HG03045 (cell line): ENCODE measurements around the gene UNC45A.

Experiments used
- ATAC-seq: cut with Tn5 transposase; IDR thresholded peaks from one replicate; pipeline ENCODE4 v1.9.1; 2021; ENCODE audit warnings: mild to moderate bottlenecking, moderate library complexity; ENCODE audit not compliant: unreplicated experiment

The UNC45A gene

GRCh38 chr15:90941038-90941437 lies 6.0 kb downstream of the UNC45A start:
- ATAC-seq: no peak

GRCh38 chr15:90942354-90943120 lies 7.5 kb downstream of the UNC45A start:
- ATAC-seq: no peak

- no peak for ATAC-seq
Observed at GRCh38 chr15:90945091-90945490, 10.0 kb downstream of the UNC45A start.

GRCh38 chr15:90946538-90946937 lies 11.5 kb downstream of the UNC45A start:
- ATAC-seq: no peak

GRCh38 chr15:90946941-90947576 lies 12.0 kb downstream of the UNC45A start:
- ATAC-seq: no peak

GRCh38 chr15:90947577-90948357 lies 12.7 kb downstream of the UNC45A start:
- no peak for ATAC-seq

GRCh38 chr15:90948506-90948905 lies 13.4 kb downstream of the UNC45A start:
- no peak for ATAC-seq

GRCh38 chr15:90949979-90950675 lies 15.0 kb downstream of the UNC45A start:
- no peak for ATAC-seq

- ATAC-seq: no peak
Observed at GRCh38 chr15:90950676-90951075, 15.6 kb downstream of the UNC45A start.

- no peak for ATAC-seq
Observed at GRCh38 chr15:90952901-90953677, 18.0 kb downstream of the UNC45A start.

- no peak for ATAC-seq
Observed at GRCh38 chr15:90953947-90954711, 19.0 kb downstream of the UNC45A start.

GRCh38 chr15:90954712-90955623 lies 19.9 kb downstream of the UNC45A start, which contains the start of gene RCCD1:
Gene RCCD1, plus strand, starts transcription at chr15:90954884. Its CDS starts 1,851 bp downstream, at chr15:90956735.
- peak; percentile 93 for ATAC-seq

GRCh38 chr15:90955624-90956273 lies 20.7 kb downstream of the UNC45A start:
- no peak for ATAC-seq

GRCh38 chr15:90956274-90957030 lies 21.4 kb downstream of the UNC45A start:
- ATAC-seq: no peak

- no peak for ATAC-seq
Observed at GRCh38 chr15:90957031-90957790, 22.1 kb downstream of the UNC45A start.

GRCh38 chr15:90957791-90958190 lies 22.7 kb downstream of the UNC45A start:
- ATAC-seq: no peak
